ENCODE results near the gene MYH9.
A peak's percentile ranks its signal among the peaks of the same experiment; 100 is the strongest.
"Not testable (repeated sequence)": the region's sequence is repeated elsewhere in the genome, so short reads cannot be mapped to it uniquely, and the experiment has no call there.

Gene MYH9

GRCh38 chr22:36289948-36290371, 97.8 kb downstream of the MYH9 start:
- not testable (repeated sequence) for DNase-seq

DNA sequence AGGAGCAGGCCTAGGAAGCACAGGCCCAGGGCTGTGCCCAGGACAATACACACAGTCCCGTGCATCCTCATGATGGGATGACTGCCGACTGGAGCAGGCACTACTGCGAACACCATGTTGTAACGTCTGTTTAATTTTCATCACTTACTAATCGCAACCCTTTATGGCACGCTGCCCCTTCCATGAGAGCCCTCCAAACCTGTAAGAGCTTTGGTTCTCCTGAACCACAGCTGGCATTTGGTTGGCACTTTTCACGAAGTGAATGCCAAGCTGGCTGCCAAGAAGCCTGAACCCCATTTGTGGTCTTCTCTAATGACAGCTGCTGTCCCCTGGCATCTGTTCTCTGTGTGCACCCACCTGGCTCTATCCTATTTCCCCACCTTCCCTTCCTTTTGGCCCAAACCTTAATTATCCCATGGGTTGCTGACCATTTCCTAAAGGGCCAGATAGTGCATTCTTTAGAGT, 98.3 kb downstream of the MYH9 start:
- DNase-seq = no peak

DNA sequence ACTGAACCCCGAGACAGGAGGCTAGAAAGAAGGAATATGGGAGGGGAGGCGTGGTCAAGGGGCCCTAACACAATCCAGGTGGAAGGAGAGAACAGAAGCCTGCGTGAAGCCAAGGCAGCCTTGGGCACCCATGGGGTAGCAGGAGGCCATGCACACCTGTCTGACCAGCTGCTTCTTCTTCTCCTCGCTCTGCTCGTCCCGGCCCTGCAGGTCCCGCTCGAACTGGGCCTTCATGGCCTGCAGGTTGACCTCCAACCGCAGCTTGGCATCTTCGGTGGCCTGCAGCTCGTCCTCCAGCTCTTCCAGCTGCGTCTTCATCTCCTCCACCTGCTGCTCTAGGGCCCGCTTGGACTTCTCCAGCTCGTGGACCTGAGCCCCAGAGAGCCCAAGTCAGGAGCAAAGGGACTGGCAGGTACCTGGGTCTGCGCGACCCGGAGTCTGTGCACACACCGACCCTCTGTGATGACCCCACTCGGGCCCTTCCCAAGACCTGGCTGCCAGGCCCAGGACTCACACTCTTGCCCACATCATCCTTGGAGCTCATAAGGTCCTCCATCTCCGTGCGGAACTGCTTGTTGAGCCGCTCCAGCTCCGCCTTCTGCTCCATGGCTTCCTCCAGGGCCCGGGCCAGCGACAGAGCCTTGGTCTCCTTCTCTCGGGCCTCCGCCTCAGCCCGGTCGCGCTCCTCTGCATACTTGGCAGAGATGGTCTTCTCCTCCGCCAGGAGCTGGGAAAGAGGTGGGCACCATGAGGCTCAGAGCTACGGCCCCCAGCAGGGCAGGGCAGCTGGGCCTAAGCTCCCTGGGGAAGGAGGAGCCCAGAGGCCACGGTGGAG, 99.0 kb downstream of the MYH9 start:
- DNase-seq = no peak

DNA sequence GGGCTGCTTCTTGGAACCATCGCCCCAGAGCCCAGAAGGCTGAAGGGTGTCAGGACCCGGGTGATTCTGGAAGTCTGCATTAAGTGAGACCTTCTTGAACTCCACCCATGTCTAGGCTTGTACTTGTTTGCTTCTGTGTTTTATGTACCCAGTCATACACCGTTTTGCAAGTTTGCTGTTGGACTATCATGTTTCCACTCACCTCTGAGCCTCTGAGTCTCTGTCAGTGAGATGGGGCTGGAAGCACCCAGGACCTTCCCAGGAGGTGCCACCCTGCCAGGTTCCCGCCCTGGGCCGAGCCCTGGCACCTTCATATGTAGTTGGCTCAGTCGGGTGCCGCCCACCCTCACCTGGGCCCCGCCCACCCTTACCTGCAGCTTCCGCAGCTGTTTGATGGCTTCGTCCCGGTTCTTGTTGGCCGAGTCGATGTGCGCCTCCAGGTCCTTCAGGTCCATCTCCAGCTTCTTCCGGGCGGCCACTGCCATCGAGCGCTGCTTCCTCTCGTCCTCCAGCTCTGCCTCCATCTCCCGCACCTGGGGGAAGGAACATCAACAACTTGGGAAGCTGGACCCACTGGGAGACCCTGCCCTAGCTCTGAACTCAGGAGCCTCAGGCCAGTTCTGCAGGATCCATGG, 99.8 kb downstream of the MYH9 start:
- DNase-seq = no peak

DNA sequence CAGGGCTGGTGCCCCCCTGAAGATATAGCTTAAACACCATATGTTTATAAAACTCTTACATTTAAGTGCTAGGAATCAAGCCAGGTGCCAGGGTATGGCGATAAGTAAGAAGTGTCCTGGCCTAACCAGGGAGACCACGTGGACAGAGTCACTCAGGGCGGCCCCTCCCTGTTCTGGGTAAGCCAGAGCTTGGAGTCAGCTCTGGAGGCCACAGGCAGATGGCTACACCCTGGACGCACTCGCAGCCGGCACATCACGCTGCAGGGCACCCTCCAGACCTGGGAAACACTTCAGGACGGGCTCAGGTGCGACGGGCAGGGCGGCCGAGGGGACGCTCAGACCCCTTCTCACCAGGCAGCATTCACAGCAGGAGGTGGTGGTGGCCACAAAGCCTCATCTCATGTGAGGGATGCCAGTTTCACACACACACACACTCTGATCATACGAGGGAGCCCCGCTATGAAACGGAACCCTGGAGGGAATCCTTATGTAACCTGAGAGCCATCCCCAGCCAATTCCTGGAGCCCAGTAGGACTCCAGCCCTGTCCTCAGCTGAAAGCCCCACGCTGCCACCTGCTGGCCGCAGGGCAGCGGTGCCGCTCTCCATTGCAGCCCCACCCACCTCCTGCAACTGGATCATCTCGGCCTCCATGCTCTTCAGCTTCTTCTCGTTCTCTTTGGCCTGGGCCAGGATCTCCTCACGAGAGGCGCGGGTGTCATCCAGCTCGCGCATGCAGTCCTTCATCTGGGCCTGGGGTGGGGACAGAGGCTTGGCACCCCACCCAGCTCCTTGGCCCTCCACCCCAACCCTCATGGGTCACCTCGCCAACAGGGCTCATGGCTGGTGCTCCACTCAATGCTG, 101.4 kb downstream of the MYH9 start:
- peak; percentile 22 for DNase-seq

DNA sequence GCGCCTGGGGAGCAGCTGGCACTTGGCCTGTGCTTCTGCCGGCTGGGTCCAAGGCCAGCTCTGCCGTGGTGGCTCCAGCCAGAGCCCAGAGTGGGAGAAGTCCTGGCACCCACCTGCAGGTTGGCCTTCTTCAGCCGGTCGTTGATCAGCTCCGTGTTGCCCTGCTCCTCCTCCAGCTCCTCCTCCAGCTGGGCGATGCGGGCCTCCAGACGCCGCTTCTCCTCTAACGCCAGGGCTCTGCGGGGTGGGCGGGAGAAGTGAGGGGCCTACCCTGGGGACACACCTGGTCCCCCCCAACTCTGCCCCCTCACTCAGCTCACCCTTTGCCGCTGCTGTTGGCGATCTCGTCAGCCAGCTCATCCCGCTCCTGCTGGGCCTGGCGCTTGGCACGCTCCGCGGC, 102.2 kb downstream of the MYH9 start:
- DNase-seq = no peak

GRCh38 chr22:36285017-36285416, 102.8 kb downstream of the MYH9 start:
- no peak for DNase-seq

DNA sequence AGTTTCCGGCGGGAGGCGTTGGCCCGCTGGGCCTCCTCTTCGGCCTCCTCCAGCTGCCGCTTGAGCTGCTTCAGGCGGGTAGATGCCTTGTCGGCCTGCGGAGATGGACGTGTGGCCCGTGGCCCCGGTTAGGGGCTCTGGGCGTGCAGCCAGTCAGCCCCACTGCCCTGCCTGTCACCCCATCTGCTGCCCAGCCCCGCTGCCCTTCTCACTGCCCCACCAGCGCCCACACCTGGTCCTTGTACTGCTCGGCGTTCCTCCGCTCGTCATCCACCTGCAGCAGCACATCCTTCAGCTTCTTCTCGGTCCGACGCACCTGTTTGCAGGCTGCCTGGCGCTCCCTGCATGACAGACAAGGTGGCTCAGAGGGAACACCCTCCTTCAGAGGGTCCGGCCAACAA, 103.6 kb downstream of the MYH9 start:
- no peak for DNase-seq

GRCh38 chr22:36282328-36282831, 105.4 kb downstream of the MYH9 start:
- no peak for DNase-seq

DNA sequence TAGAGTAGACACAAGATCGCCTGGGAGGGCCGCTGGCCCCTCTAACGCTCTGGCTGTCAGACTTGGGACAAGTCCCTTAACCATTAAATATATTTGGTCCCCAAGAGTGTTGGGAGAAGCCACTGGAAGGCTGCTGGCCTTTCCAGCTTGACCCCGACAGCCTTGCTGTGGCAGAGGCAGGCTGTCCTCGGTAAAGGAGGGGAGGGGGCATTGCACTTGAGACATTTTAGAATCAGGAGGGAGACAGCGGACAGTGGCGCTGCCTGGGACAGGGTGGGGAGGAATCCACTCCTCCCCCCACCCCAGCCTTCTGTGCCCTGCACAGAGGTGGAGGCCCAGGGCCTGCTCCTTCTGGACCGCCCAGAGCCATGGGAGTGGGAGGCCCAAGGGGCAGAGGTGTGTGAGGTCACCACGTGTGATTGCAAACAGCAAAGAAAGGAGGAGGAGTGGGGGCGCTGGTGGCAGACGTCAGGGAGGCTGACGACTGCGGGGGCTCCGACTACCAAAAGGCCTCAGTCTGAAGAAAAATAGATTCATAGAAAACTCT, 105.9 kb downstream of the MYH9 start:
- DNase-seq = no peak

DNA sequence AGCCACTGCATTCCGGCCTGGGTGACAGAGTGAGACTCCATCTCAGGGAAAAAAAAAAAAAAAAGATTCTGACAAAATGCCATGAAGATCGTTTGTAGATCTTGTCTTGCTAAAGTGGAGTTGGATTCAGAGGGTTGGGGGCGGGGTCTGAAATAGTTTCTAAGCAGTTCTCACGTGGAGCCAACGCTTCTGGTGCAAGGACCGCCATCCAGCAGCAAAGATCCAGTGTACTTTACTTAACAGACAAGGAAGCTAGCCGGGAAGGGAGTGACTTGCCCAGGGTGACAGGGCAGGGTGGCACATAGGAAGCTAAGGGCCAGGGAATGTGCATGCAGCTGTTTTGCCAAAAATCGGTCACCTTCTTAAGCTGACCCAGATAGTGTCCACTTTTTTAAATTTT, 107.4 kb downstream of the MYH9 start:
- no peak for DNase-seq

- DNase-seq = no peak
These were observed 108.5 kb downstream of the MYH9 start for GRCh38 chr22:36279219-36279666.

- DNase-seq = no peak
These were observed 110.1 kb downstream of the MYH9 start for GRCh38 chr22:36277482-36278291.

DNA sequence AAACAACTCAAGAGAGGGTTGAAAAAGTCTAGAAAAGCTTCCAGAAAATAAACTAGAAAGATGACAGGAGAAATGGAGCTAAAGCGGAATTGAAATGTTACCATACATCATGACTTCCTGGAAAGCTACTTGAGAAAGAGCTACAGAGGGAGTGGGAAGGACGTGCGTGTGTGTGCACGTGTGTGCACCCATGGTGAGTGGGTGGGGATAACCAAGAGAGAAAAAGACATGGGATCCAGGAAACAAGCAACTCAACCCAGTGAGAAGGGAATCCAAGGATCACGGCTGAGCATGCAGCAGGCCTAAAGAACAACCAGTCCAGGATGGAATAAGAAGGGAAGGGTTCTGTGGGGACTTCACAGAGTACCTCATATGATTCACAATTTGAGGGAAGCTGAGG, 113.2 kb downstream of the MYH9 start:
- no peak for DNase-seq

- DNase-seq = not testable (repeated sequence)
These were observed 115.8 kb downstream of the MYH9 start for GRCh38 chr22:36271951-36272350.

DNA sequence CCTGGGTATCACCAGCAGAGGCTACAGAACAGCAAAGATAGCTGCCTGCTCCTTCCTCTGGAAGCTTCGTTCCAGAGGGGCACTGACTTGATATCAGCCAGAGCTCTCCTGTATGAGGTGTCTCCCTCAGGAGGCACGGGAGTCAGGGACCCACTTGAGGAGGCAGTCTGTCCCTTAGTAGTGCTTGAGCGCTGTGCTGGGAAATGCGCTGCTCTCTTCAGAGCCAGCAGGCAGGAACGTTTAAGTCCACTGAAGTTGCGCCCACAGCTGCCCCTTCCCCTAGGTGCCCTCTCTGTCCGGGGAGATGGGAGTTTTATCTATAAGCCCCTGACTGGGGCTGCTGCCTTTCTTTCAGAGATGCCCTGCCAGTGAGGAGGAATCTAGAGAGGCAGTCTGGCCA, 116.5 kb downstream of the MYH9 start:
- DNase-seq = not testable (repeated sequence)

GRCh38 chr22:36267896-36268485, 119.8 kb downstream of the MYH9 start:
- no peak for DNase-seq

GRCh38 chr22:36267058-36267457, 120.7 kb downstream of the MYH9 start:
- no peak for DNase-seq

DNA sequence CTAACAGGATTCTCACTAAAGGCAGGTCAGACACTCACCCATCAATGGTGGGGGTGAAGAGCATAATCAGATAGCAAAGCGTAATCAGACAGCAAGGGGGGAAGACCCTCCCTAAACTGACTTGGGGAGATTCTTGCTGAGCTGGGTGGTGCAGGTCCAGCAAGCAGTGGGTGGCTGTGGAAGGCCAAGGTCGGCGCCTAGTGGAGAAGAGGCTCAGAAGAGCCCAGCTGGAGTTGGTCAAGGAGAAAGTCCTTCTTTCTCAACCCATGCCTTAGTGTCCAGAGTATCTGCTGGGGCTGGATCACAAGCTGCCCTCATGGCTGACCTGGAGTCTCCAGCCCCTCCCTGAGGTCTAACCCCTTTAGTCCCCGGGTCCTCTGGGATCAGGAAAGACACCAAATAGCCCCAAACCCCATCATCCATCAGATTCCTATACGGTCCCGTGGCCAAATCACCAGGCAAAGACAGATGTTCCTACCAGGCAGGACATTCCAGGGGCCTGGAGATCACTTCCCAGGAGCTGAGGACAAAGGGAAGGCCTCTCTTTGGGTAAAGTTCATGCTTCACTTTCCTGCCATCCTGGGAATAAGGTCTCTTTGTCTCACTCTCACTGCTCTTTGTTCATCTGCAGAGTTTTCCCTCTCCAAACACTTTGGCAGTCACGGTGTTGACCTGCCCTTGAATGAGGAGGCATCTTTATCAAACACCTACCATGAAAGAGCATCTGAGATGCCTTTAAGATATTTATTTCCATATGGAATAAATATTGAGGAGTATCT, 123.7 kb downstream of the MYH9 start:
- DNase-seq = not testable (repeated sequence)

- DNase-seq = not testable (repeated sequence)
These were observed 124.5 kb downstream of the MYH9 start for GRCh38 chr22:36263216-36263673.

Measured in NCI-H526 treated with DMSO at 0.1 percent for 48 hours (cell line).